Measurements from ENCODE around the gene PKDREJ. TPM values are rescaled to one million over a fixed set of nuclear protein-coding genes. Genes with fewer than 3 reads are reported as not detected.
"Not testable (repeated sequence)": the region's sequence is repeated elsewhere in the genome, so short reads cannot be mapped to it uniquely, and the experiment has no call there.

Gene PKDREJ
- total RNA-seq, 1 donor from 2014 or later: not detected

DNA sequence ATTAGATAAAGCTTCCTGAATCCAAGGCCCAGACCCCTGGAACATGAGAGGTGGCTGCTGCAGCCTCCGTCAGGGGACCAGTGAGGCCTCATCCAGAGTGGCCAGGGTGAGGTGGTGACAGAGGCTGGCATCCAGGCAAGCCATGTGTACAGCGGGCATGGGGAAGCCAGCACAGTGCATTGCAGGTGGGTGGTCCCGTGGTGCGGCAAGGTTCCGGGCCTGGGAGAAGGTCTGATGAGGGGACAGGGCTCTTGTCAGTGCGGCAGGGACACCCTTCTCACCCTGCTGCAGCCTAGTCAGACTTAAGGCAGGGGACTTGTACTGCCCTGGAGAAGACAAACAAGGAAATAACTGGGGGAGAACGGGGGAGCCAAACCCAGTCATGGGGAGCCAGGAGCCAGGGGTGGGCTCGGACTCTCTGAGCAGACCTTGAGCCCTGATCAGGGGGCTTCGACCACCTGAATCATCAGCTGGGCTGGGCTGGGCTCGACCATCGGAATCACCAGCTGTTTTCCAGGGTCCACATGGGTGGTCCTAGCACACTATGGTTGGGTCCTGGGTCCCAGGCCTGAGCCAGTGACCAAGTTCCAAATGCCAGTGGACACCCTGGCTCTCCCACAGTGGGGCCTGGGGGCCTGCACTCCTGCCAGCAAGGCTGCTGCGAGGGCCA lies 9.8 kb upstream of the PKDREJ start:
- DNase-seq (ENCODE audit: low read depth): no peak
- TF ChIP-seq, protein P1, sequence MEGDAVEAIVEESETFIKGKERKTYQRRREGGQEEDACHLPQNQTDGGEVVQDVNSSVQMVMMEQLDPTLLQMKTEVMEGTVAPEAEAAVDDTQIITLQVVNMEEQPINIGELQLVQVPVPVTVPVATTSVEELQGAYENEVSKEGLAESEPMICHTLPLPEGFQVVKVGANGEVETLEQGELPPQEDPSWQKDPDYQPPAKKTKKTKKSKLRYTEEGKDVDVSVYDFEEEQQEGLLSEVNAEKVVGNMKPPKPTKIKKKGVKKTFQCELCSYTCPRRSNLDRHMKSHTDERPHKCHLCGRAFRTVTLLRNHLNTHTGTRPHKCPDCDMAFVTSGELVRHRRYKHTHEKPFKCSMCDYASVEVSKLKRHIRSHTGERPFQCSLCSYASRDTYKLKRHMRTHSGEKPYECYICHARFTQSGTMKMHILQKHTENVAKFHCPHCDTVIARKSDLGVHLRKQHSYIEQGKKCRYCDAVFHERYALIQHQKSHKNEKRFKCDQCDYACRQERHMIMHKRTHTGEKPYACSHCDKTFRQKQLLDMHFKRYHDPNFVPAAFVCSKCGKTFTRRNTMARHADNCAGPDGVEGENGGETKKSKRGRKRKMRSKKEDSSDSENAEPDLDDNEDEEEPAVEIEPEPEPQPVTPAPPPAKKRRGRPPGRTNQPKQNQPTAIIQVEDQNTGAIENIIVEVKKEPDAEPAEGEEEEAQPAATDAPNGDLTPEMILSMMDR (conservative IDR thresholded peaks at IDR 0.05; ENCODE audit: low read depth, low read length): no peak
- no peak overlapping the region for H3K4me3 ChIP-seq (ENCODE audit: low read depth, low read length)

DNA sequence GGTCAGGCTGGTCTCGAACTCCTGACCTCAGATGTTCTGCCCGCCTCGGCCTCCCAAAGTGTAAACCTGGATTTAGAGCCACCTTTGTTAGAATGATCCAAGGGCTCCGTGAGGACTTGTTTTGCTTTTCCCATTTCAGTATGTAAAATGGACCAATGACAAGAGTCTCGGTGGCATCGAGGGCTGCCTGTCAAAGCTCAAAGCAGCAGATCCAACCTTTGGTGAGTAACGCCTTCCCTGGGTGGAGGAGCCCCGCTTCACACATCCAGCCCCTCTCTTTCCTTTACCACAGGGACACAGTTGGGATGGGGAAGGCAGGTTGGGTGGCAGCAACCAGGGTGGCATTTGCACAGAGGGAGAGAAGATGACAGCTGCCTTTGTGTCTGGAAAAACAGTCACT lies 9.1 kb upstream of the PKDREJ start:
- DNase-seq (ENCODE audit: low read depth): no peak
- TF ChIP-seq, protein P1 (conservative IDR thresholded peaks at IDR 0.05; ENCODE audit: low read depth, low read length): no peak
- H3K4me3 ChIP-seq (ENCODE audit: low read depth, low read length): no peak overlapping the region

DNA sequence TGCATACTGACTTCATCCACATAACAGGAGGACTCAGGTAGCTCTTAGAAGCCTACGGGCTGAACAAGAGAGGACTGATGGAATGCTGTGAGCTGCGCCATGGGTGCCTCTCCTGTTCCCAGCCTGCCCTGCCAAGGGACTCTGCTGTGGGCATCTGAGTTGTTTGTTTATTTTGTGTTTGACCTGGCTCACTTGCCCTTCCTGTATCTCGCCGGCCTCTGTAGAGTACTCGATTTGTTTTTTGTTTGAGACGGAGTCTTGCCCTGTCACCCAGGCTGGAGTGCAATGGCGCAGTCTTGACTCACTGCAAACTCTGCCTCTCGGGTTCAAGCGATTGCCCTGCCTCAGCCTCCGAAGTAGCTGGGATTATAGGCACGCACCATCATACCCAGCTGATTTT lies 6.4 kb upstream of the PKDREJ start:
- H3K4me3 ChIP-seq (ENCODE audit: low read depth, low read length): peak overlapping the region; percentile 97
- no peak for DNase-seq (ENCODE audit: low read depth)
- TF ChIP-seq, protein P1 (conservative IDR thresholded peaks at IDR 0.05; ENCODE audit: low read depth, low read length): no peak

DNA sequence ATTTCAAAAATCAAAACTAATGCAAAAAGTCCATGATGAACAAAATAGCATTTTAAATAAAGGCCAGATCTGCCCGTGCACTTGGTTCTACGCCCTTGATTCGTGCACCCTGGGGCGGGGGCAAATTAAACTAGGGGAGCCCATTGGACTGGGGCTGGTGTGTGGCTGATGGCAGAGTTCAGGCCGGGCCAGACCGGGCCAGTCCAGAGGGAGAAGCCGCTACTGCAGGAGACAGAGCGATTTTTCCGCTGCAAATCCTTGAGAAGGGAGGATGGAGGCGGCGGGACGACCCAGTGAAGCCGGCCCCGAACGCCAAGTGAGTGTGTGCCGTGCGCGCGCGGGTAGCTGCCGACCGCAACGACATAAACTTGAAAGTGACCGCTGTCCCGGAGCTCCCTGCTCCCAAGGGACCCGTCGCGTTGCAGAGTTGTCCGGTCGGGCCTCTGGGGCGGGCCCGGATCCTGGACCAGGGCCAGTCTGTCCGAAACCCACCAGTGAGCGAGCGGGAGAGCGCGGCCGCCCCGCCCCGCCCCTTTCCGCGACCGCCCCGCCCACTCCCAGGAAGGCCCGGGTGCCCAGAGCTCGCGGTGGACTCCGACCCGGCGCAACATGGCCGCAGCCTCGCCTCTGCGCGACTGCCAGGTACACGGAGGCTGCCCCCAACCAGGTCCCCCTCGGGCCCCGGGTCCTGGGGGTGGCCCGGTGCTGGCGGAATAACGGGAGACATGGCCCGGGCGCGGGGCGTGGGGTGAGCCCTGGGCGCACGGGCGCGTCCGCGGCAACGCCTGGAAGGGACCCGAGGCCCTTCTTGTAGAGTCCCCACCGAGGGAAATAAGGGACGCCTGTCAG lies 4.5 kb upstream of the PKDREJ start, which contains the start of gene TTC38:
TSS of gene TTC38 (plus strand) at position 578 of the 849 bp plus-strand sequence. CDS start at position 610, 32 bp downstream.
- H3K4me3 ChIP-seq (ENCODE audit: low read depth, low read length): peak within 1 kb of the TSS; percentile 97
- TF ChIP-seq, protein P1 (conservative IDR thresholded peaks at IDR 0.05; ENCODE audit: low read depth, low read length): no peak
- DNase-seq (ENCODE audit: low read depth): no peak

DNA sequence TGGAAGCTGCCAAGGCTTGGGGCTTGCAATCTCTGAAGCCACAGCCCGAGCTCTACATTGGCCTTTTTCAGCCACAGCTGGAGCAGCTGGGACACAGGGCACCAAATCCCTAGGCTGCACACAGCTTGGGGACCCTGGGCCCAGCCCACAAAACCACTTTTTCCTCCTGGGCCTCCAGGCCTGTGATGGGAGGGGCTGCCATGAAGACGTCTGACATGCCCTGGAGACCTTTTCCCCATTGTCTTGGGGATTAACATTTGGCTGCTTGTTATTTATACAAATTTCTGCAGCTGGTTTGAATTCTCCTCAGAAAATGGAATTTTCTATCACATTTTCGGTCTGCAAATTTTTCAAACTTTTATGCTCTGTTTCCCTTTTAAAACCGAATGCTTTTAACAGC lies 2.5 kb upstream of the PKDREJ start:
- DNase-seq (ENCODE audit: low read depth); H3K4me3 ChIP-seq (ENCODE audit: low read depth, low read length): not testable (repeated sequence)

DNA sequence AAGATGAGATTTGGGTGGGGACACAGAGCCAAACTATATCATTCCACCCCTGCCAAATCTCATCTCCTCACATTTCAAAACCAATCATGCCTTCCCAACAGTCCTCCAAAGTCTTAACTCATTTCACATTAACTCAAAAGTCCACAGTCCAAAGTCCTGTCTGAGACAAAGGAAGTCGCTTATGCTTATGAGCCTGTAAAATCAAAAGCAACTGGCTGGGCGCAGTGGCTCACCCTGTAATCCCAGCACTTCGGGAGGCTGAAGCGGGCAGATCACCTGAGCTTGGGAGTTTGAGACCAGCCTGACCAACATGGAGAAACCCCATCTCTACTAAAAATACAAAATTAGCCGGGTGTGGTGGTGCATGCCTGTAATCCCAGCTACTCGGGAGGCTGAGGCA lies 1.4 kb upstream of the PKDREJ start:
- DNase-seq (ENCODE audit: low read depth); H3K4me3 ChIP-seq (ENCODE audit: low read depth, low read length): not testable (repeated sequence)

DNA sequence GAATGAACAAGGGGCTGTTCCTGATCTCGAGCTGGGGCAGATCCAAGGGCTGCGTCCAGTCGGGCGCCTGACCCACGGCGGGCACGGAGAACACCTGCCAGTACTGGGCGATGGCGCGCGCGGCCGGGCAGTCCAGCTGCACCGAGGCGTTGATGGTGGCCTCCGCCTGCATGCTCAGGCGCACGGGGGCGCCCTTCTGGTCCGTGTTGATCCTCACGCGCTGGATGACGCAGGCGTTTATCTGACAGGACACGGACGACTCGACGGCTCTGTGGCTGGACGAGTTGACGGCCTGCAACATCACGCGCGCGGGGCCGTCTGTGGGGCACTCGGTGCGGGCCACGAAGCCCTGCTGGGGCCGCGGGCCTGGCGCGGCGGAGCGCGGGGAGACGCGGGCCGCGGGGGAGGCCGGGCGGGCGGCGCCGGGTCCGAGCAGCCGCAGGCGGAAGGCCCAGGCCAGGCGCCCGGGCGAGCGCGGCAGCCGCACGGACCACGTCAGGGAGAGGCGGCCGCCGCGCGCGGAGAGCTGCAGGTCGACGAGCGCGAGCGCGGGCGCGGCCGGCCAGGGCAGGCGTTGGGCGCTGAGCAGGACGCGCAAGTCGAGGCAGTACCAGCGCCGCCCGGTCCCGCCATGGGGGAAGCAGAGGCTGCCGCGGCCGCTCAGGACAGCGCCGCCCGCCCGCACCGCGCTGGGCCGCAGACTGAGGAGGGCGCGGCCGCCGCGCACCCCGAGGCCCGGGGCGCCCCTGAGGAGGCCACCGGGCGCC lies 511 bp downstream of the PKDREJ start:
- no peak overlapping the region for H3K4me3 ChIP-seq (ENCODE audit: low read depth, low read length)
- TF ChIP-seq, protein P1 (conservative IDR thresholded peaks at IDR 0.05; ENCODE audit: low read depth, low read length): peak; percentile 9
- no peak for DNase-seq (ENCODE audit: low read depth)

All from epithelial cell of proximal tubule (primary cell).